HepG2 (cell line): Measurements from ENCODE around the gene MT1A. TPM values are rescaled to one million over a fixed set of nuclear protein-coding genes. Genes with fewer than 3 reads are reported as not detected.

Experiments used
- ATAC-seq: fragments of 200-7000 bp; cut with Tn5 transposase; 3 replicates; pipeline ENCODE4 v1.9.1; 2020; ENCODE audit warnings: mild to moderate bottlenecking, moderate library complexity
- BruUV-seq: library from RNA; stranded (reverse); fragments of 400-500 nt; replicated peaks from 2 replicates; lab custom pipeline; 2021; lab: Mats Ljungman, UMichigan
- CTCF ChIA-PET: fragments of 300-600 bp; formaldehyde crosslinking; extraction: SDS; loops from one replicate; lab custom pipeline; 2021; ENCODE audit warnings: low total read pairs, inconsistent platforms, low intra/inter-chr PET ratio; lab: Yijun Ruan, JAX
- POLR2A ChIA-PET: fragments of 350-600 bp; sonication (Branson Sonifier 250); formaldehyde crosslinking; loops from one replicate; lab custom pipeline; 2020; ENCODE audit warnings: antibody characterized with exemption, inconsistent platforms; lab: Yijun Ruan, JAX
- DNase-seq: peaks from one replicate; pipeline ENCODE4 v3.0.0-alpha.2; 2015; ENCODE audit warnings: low spot score
- FAIRE-seq: peaks from 3 replicates; lab custom pipeline; 2011; peaks lifted over from hg19 to GRCh38; lab: Jason Lieb, UNC
- H2AFZ ChIP-seq: one replicate; pipeline ENCODE4 v1.6.1; 2011; ENCODE audit warnings: low read length, inconsistent platforms
- H3K27ac ChIP-seq: fragments of 300-600 bp; 3 replicates; pipeline ENCODE4 v1.8.0; 2011; ENCODE audit warnings: mixed run types, mild to moderate bottlenecking, mixed read lengths, low read length, inconsistent platforms; ENCODE audit not compliant: insufficient read depth; ENCODE audit errors: extremely low read length
- H3K27me3 ChIP-seq, 2 experiments: fragments of 200-600 bp in 1 of 2; 2 replicates in 1 of 2; 3 replicates in 1 of 2; pipeline versions ENCODE4 v1.6.0 to v1.8.0; 2011; ENCODE audit warnings: low read length in 2 of 2, mild to moderate bottlenecking in 2 of 2, moderate library complexity in 2 of 2, inconsistent platforms in 1 of 2; ENCODE audit not compliant: insufficient read depth in 2 of 2, control insufficient read depth in 1 of 2
- H3K36me3 ChIP-seq, 2 experiments: fragments of 200-600 bp in 1 of 2; replicated peaks in 1 of 2; 2 replicates in 1 of 2; 3 replicates in 1 of 2; pipeline versions ENCODE4 v1.5.1 to v1.8.0; 2011; ENCODE audit warnings: low read length in 2 of 2, inconsistent platforms in 1 of 2; ENCODE audit not compliant: insufficient read depth in 2 of 2, control insufficient read depth in 1 of 2
- H3K4me1 ChIP-seq: 2 replicates; pipeline ENCODE4 v1.5.1; 2012; ENCODE audit warnings: low read length, inconsistent platforms; ENCODE audit not compliant: insufficient read depth
- H3K4me2 ChIP-seq: 2 replicates; pipeline ENCODE4 v1.6.0; 2011; ENCODE audit warnings: low read depth, low read length, inconsistent platforms
- H3K4me3 ChIP-seq, 3 experiments: fragments of 200-600 bp in 1 of 3; sonication (generic), shearing (Covaris generic) in 1 of 3; replicated peaks in 1 of 3; 2 replicates each; pipeline ENCODE4 v1.5.1; 2011 to 2016; ENCODE audit warnings: low read length in 3 of 3, inconsistent platforms in 2 of 3, low read depth in 2 of 3, mild to moderate bottlenecking in 2 of 3, control low read depth in 1 of 3, mixed read lengths in 1 of 3; ENCODE audit not compliant: insufficient read depth in 1 of 3
- H3K79me2 ChIP-seq: one replicate; pipeline ENCODE4 v1.6.1; 2011; ENCODE audit warnings: low read length, inconsistent platforms; ENCODE audit not compliant: insufficient read depth
- H3K9ac ChIP-seq: 2 replicates; pipeline ENCODE4 v1.6.0; 2011; ENCODE audit warnings: mild to moderate bottlenecking, low read depth, low read length, inconsistent platforms; ENCODE audit not compliant: insufficient read depth
- H3K9me3 ChIP-seq: 2 replicates; pipeline ENCODE4 v1.5.1; 2012; ENCODE audit warnings: mild to moderate bottlenecking, low read length
- H4K20me1 ChIP-seq: 2 replicates; pipeline ENCODE4 v1.6.0; 2011; ENCODE audit warnings: inconsistent platforms, mild to moderate bottlenecking, low read length, moderate library complexity; ENCODE audit not compliant: insufficient read depth
- CBX2 ChIP-seq, 2 experiments: fragments of 200-600 bp in 1 of 2; sonication (generic); formaldehyde crosslinking in 1 of 2; IDR thresholded peaks; 2 replicates each; pipeline versions ENCODE4 v1.7.0 to v1.8.1; 2018 to 2022; ENCODE audit warnings: low read depth in 2 of 2, low read length in 1 of 2, mild to moderate bottlenecking in 1 of 2, missing genetic modification reagents in 1 of 2
- CHD4 ChIP-seq: fragments of 200-600 bp; sonication (generic); IDR thresholded peaks from 2 replicates; pipeline ENCODE4 v1.7.0; 2017; ENCODE audit warnings: mild to moderate bottlenecking, low read length, borderline replicate concordance
- CREB1 ChIP-seq, 2 experiments: fragments of 450-650 bp in 1 of 2; IDR thresholded peaks; 2 replicates each; pipeline ENCODE4 v1.6.1; 2016 to 2017; ENCODE audit warnings: control low read depth in 1 of 2, mild to moderate bottlenecking in 1 of 2, missing compliant biosample characterization in 1 of 2, missing genetic modification characterization in 1 of 2
- HNRNPL ChIP-seq: fragments of 200-400 bp; formaldehyde crosslinking; IDR thresholded peaks from 2 replicates; pipeline ENCODE4 v1.6.1; 2017; ENCODE audit warnings: mild to moderate bottlenecking, low read depth, low read length
- LCORL ChIP-seq, 2 experiments: fragments of 450-650 bp in 1 of 2; sonication (generic) in 1 of 2; formaldehyde crosslinking in 1 of 2; IDR thresholded peaks; 2 replicates each; pipeline versions ENCODE4 v1.5.0 to v1.6.1; 2017 to 2020; ENCODE audit warnings: antibody characterized with exemption in 1 of 2, missing genetic modification reagents in 1 of 2
- MIER3 ChIP-seq: IDR thresholded peaks from 2 replicates; pipeline ENCODE4 v1.6.1; 2016; ENCODE audit warnings: missing compliant biosample characterization, borderline replicate concordance
- NFATC3 ChIP-seq: sonication (generic); formaldehyde crosslinking; IDR thresholded peaks from 2 replicates; pipeline ENCODE4 v1.5.1; 2020; ENCODE audit warnings: mild to moderate bottlenecking, missing genetic modification reagents
- NR2F6 ChIP-seq, 2 experiments: IDR thresholded peaks; 2 replicates each; pipeline ENCODE4 v1.6.1; 2016; ENCODE audit warnings: antibody characterized with exemption in 1 of 2, mild to moderate bottlenecking in 1 of 2
- POLR2G ChIP-seq: fragments of 200-400 bp; formaldehyde crosslinking; IDR thresholded peaks from 2 replicates; pipeline ENCODE4 v1.6.1; 2018; ENCODE audit warnings: mild to moderate bottlenecking, low read depth, low read length, moderate library complexity
- SAP130 ChIP-seq: IDR thresholded peaks from 2 replicates; pipeline ENCODE4 v1.6.1; 2016; ENCODE audit warnings: low read depth
- SP140L ChIP-seq: sonication (generic); formaldehyde crosslinking; IDR thresholded peaks from 2 replicates; pipeline ENCODE4 v1.4.0; 2020; ENCODE audit warnings: missing genetic modification reagents, borderline replicate concordance
- TEAD3 ChIP-seq: optimal IDR thresholded peaks from 2 replicates; pipeline ENCODE3; 2016; ENCODE audit warnings: borderline replicate concordance
- ZBTB26 ChIP-seq: IDR thresholded peaks from 2 replicates; pipeline ENCODE4 v1.6.1; 2016; ENCODE audit warnings: missing compliant biosample characterization, missing genetic modification reagents, borderline replicate concordance
- ZHX1 ChIP-seq: sonication (generic); formaldehyde crosslinking; IDR thresholded peaks from 2 replicates; pipeline ENCODE4 v1.8.1; 2022; ENCODE audit warnings: low read depth, mild to moderate bottlenecking, missing genetic modification reagents
- ZNF282 ChIP-seq: fragments of 450-650 bp; IDR thresholded peaks from 2 replicates; pipeline ENCODE4 v1.6.1; 2018; ENCODE audit not compliant: partially characterized antibody
- ZNF292 ChIP-seq: sonication (generic); formaldehyde crosslinking; IDR thresholded peaks from 2 replicates; pipeline ENCODE4 v1.8.1; 2022; ENCODE audit warnings: mild to moderate bottlenecking, low read depth, missing genetic modification reagents, borderline replicate concordance
- ZNF343 ChIP-seq: sonication (generic); formaldehyde crosslinking; IDR thresholded peaks from 2 replicates; pipeline ENCODE4 v1.4.0; 2020; ENCODE audit warnings: mild to moderate bottlenecking, missing genetic modification reagents
- ZNF552 ChIP-seq: sonication (generic); formaldehyde crosslinking; IDR thresholded peaks from 2 replicates; pipeline ENCODE4 v1.9.0; 2022; ENCODE audit warnings: missing genetic modification reagents, mild to moderate bottlenecking, borderline replicate concordance
- ZNF607 ChIP-seq: sonication (generic); formaldehyde crosslinking; IDR thresholded peaks from 2 replicates; pipeline ENCODE4 v1.5.1; 2020; ENCODE audit warnings: missing genetic modification reagents, mild to moderate bottlenecking, borderline replicate concordance
- ZNF672 ChIP-seq: sonication (generic); formaldehyde crosslinking; IDR thresholded peaks from 2 replicates; pipeline ENCODE4 v1.8.1; 2022; ENCODE audit warnings: missing genetic modification reagents
- WGBS: methylation state at CpG from one replicate; pipeline ENCODE4 v1.1.6; 2017; ENCODE audit warnings: low lambda C conversion rate; 5-methylcytosine and 5-hydroxymethylcytosine counted together
- in situ Hi-C: cut with HindIII; loops from 2 replicates; pipeline ENCODE4 v1.10.0; 2017; ENCODE audit warnings: low pct_unique_long_range_greater_than_20kb; ENCODE audit not compliant: extremely low pct_ligation_motif_present
- intact Hi-C: fragments of 100-400 bp; cut with micrococcal nuclease; formaldehyde crosslinking; loops from one replicate; pipeline ENCODE4 v1.10.0; 2022; ENCODE audit not compliant: unreplicated experiment
- polyA plus RNA-seq, 8 experiments: library from polyadenylated mRNA; depleted of rRNA in 3 of 8; stranded (reverse) in 7 of 8; unstranded in 1 of 8; fragments of >200 nt; fragmentation: Illumina TruSeq in 4 of 8; extraction: Trizol in 4 of 8; gene quantifications; 2 replicates each; pipeline versions ENCODE4 v1.2.1 to v1.2.3, GENCODE V29; 2011 to 2016; ENCODE audit warnings: low read depth in 4 of 8, missing spikeins in 1 of 8, mixed read lengths in 1 of 8; ENCODE audit not compliant: insufficient read depth in 1 of 8
- total RNA-seq, 5 experiments: library from RNA; depleted of rRNA; stranded (reverse); fragments of >200 nt; fragmentation: Illumina TruSeq; extraction: Trizol; gene quantifications; 2 replicates each; pipeline ENCODE4 v1.2.3, GENCODE V29; 2016; ENCODE audit warnings: low read depth in 1 of 5

MT1A gene
- total and polyA plus RNA-seq, 2 of the 13 experiments (the other 11 are each of a cell fraction or from before 2014, with no cell fraction given): 8.3 to 10.4 TPM

GRCh38 chr16:56609463-56609921 lies 29.0 kb upstream of the MT1A start:
- H3K27ac ChIP-seq: peak overlapping the region; percentile 11
- peak overlapping the region; percentile 91 for H3K4me2 ChIP-seq
- no peaks in the 10 kb centered on the region for H3K36me3 ChIP-seq
- H3K4me1 ChIP-seq: peaks cover 66% of the 10 kb centered on the region
- no peaks in the 10 kb centered on the region for H3K79me2 ChIP-seq
- in situ Hi-C loops: no loop called here
- no TSS peak for BruUV-seq
- DNase-seq (peak; percentile 75), ATAC-seq (peak; percentile 5; the same call in 2 of the 3 replicates), FAIRE-seq (no peak)
- POLR2A ChIA-PET: interaction anchor here (1.2 to 5.3 kb wide), 4 partner anchors 16 to 158 kb away, joined by 3 to 83 read pairs (median 10); partner anchors contain the start of genes MT1E, MT1F, MT1X and NUDT21
- H4K20me1 ChIP-seq: no peaks in the 10 kb centered on the region
- no peaks in the 10 kb centered on the region for H3K9me3 ChIP-seq
- no peaks in the 10 kb centered on the region; a peak in 1 of 5 replicates for H3K27me3 ChIP-seq
- peak overlapping the region; percentile 75 to 84 (median 76) for H3K4me3 ChIP-seq
- peak overlapping the region; percentile 68 for H3K9ac ChIP-seq
- 3% methylated on average over 6 of the region's 6 CpGs for WGBS
- CTCF ChIA-PET: no interaction called here
- intact Hi-C loops: loop anchor here (2.0 to 10.0 kb wide), 3 partner anchors 17 to 255 kb away; partner anchors contain the start of genes MT1B, MT1F and SLC12A3
- H2AFZ ChIP-seq: peak overlapping the region; percentile 36
- no peak for TF ChIP-seq NFATC3 (CRISPR knock-in tag)
- 0 out of 2 replicates have a peak, but pooled peaks have one; percentile 4 for TF ChIP-seq CHD4
- no peak for TF ChIP-seq CBX2 (IDR thresholded peaks at IDR 0.05; ENCODE audit: low read depth, low read length)
- TF ChIP-seq CBX2 (CRISPR knock-in tag; IDR thresholded peaks at IDR 0.05; ENCODE audit: low read depth): 0 out of 2 replicates have a peak, but pooled peaks have one; percentile 38
- no peak for TF ChIP-seq CREB1 (IDR thresholded peaks at IDR 0.05)
- TF ChIP-seq CREB1 (CRISPR knock-in tag; IDR thresholded peaks at IDR 0.05): no peak
- peak; percentile 4 for TF ChIP-seq TEAD3 (CRISPR knock-in tag)
- TF ChIP-seq ZNF292: peak; percentile 34; the same call in 1 of the 2 replicates
- TF ChIP-seq ZNF343: no peak
- peak; percentile 52 for TF ChIP-seq SAP130
- TF ChIP-seq SP140L (CRISPR knock-in tag): 0 out of 2 replicates have a peak, but pooled peaks have one; percentile 43
- TF ChIP-seq HNRNPL: 0 out of 2 replicates have a peak, but pooled peaks have one; percentile 12
- no peak for TF ChIP-seq LCORL (IDR thresholded peaks at IDR 0.05)
- TF ChIP-seq LCORL (CRISPR knock-in tag; IDR thresholded peaks at IDR 0.05): peak; percentile 47; the same call in 1 of the 2 replicates
- TF ChIP-seq ZNF552: no peak
- no peak for TF ChIP-seq ZBTB26 (CRISPR knock-in tag)
- no peak for TF ChIP-seq MIER3 (CRISPR knock-in tag)
- peak; percentile 67; the same call in 1 of the 2 replicates for TF ChIP-seq ZNF607 (CRISPR knock-in tag)
- TF ChIP-seq ZNF672: no peak
- TF ChIP-seq POLR2G: 0 out of 2 replicates have a peak, but pooled peaks have one; percentile 0
- no peak for TF ChIP-seq ZNF282
- 0 out of 2 replicates have a peak, but pooled peaks have one; percentile 5 for TF ChIP-seq ZHX1 (CRISPR knock-in tag)
- TF ChIP-seq NR2F6 (IDR thresholded peaks at IDR 0.05): no peak
- TF ChIP-seq NR2F6 (CRISPR knock-in tag; IDR thresholded peaks at IDR 0.05): no peak
